Nasal cavity respiratory epithelium epithelial cell of viscerocranial mucosa (primary cell): ENCODE data around the gene ZNF350. TPM values are rescaled to one million over a fixed set of nuclear protein-coding genes. Genes with fewer than 3 reads are reported as not detected.

Experiments used
- total RNA-seq: library from RNA; depleted of rRNA; stranded (reverse); fragments of >200 nt; gene quantifications from 2 replicates; pipeline ENCODE4 v1.2.3, GENCODE V29; 2014

The ZNF350 gene
- 8.2 and 13.2 TPM in 2 replicates for total RNA-seq

GRCh38 chr19:51986309-51987291, at the start of gene ZNF350:
ZNF350 (minus strand) TSS chr19:51986840; CDS start chr19:51974360, 12,480 bp downstream.

DNA sequence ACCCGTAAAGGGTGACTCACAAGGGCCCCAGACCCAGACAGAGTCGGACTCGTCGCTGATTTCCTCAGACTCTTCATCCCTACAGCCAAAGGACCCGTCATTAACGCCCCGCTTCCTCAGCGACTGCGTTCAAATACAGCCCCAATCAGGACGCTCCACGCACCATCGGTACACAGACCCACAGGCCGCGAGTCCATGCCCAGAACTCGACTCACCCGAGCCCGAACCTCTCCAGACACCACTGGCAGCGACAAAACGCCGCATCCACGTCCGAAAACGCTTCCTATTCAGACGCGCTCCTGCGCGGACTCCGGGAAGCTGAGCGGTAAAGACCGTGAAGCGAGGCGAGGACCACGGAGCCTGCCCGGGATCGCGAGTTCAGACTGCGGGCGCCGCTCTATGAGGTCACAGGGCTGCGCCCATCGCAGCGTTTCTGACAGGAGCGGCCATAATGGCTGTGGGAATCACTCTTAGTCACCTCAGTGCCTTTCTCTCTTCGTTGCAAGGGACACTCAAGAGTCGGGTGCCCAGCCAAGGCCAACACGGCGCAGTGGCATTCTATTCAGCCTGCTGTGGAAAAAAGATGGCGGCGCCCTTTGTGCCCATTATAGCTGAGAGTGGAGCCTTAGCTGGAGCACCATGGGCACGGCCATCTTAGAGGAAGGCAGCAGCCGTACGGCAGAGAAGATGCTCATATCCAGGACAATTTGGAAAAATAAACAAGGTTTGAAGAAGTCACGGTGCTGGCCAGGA, 41.6 kb upstream of the ZNF350 start, which contains the start of gene ZNF614:
Gene ZNF614, minus strand, starts transcription at position 353 of the 753 bp plus-strand sequence. CDS start 2,634 bp downstream, outside the sequence.

DNA sequence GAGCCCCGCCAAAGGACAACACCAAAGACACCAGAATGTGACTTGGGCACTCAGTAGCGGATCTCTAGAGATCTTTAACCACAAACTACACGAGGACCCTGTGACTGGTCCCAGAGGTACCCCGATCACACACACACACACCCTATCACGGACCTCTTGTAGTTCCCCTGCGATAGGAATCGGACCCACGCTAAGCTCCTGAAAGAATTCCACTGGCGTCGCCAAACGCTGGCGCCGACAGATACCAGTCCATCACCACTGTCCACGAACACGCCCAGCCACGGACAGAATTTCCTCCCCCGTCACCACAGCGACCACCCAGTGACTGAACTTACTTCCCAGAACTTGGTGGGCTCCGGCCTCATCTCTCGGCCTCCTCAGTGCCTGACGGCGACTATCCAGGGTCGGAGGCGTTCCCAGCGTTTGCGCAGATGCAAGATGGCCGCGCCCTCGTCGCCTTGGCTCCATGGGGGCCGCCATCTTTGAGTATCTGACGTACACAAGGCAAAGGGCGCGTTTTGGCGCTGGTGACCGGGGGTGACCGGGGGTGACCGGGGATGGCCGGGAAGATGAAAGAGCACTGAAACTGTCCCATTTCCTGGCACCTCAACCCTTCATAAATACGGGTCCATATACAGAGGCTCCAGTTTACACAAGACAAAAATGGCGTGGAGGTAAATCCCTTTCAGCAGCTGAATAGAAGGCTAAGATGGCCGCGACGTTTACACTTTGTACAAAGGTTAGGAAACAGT, 21.3 kb upstream of the ZNF350 start, which contains the start of gene ZNF615:
Gene ZNF615, minus strand, starts transcription at position 406 of the 752 bp plus-strand sequence. CDS start 4,500 bp downstream, outside the sequence.

DNA sequence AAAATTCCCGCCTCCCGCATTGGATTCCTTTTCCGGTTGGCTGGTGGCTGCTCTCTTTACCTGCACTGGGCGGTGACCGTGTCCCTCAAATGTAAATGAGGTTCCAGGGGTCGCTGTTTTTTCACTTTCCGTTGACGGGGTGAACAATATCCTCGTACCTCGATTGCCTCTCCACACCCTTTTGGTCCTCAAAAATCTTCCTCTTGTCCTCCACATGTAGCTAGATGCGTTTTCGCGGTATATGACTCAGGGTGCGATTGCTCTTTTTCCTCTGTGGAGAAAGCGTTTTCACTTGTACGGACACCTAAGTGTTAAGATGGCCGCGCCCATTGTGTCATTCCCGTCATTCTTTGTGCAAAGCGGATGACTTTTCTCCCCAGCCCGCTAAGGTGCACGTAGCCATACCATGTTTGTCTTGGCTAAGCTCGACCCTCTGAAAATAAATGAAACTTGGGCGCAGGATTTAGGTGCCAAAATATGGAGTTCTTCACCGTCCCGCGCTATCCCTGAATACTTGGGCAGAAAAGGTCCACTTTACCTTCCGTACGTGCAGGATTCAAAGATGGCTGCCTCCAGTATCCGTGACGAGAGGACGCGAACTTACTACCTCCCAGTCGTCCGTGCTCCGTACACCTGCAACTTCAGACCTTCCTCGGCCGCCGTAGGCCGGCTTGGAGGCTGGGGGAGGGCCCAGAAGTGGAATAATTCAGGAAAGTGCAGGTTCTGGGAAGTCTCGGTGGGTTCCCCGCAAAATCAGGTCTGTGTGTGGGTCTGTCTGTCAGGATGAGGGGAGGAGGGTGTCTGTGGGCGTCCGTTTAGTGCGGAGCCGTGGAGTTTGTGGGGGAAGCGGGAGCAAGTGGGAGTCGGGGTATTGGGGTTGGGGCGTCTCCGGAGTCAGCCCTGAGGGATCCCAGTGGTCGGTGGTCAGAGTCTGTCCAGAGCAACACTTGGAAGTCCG, 59.6 kb downstream of the ZNF350 start, which contains the start of gene ZNF613:
Gene ZNF613, plus strand, starts transcription at position 689 of the 958 bp plus-strand sequence. CDS start 8,749 bp downstream, outside the sequence.

Other genes starting within 250 kb of the ZNF350 start
- gene FPR1, start 235.0 kb downstream of the ZNF350 start, total RNA-seq = under 0.01 and 0.07 TPM in 2 replicates
- gene FPR2, start 225.7 kb downstream of the ZNF350 start, total RNA-seq = not detected in 2 replicates
- not detected in 2 replicates for gene FPR3, start 191.7 kb downstream of the ZNF350 start, total RNA-seq
- 5.1 and 11.9 TPM in 2 replicates for gene ZNF577, start 98.9 kb downstream of the ZNF350 start, total RNA-seq
- gene ZNF649, start 81.8 kb downstream of the ZNF350 start, total RNA-seq = 14.0 and 17.0 TPM in 2 replicates
- 6.5 and 12.4 TPM in 2 replicates for gene ZNF613, start 59.4 kb downstream of the ZNF350 start, total RNA-seq
- gene ZNF615, start 21.4 kb upstream of the ZNF350 start, total RNA-seq = 8.9 and 13.2 TPM in 2 replicates
- gene ZNF614, start 41.5 kb upstream of the ZNF350 start, total RNA-seq = 15.4 and 19.7 TPM in 2 replicates
- gene ZNF432, start 62.0 kb upstream of the ZNF350 start, total RNA-seq = 11.3 and 15.2 TPM in 2 replicates
- gene ZNF841, start 108.9 kb upstream of the ZNF350 start, total RNA-seq = 60.1 and 68.3 TPM in 2 replicates
- gene ZNF616, start 153.1 kb upstream of the ZNF350 start, total RNA-seq = 12.6 and 17.5 TPM in 2 replicates
- 4.8 and 12.2 TPM in 2 replicates for gene ZNF836, start 184.8 kb upstream of the ZNF350 start, total RNA-seq
- 109 and 218 TPM in 2 replicates for gene PPP2R1A, start 203.2 kb upstream of the ZNF350 start, total RNA-seq